Measurements from ENCODE around the gene GADD45B.
"Not testable (repeated sequence)": the region's sequence is repeated elsewhere in the genome, so short reads cannot be mapped to it uniquely, and the experiment has no call there.

GADD45B gene

GRCh38 chr19:2483084-2483483 lies 7.2 kb downstream of the GADD45B start:
- DNase-seq = no peak
- TF ChIP-seq POLR2A (IDR thresholded peaks at IDR 0.05; ENCODE audit: low read length) = no peak

- TF ChIP-seq GATA1 (IDR thresholded peaks at IDR 0.05; ENCODE audit: low read depth, low read length) (no peak), POLR2A (IDR thresholded peaks at IDR 0.05; ENCODE audit: low read length) (no peak)
- DNase-seq = no peak
Measured at GRCh38 chr19:2483484-2484151, 7.7 kb downstream of the GADD45B start.

DNA sequence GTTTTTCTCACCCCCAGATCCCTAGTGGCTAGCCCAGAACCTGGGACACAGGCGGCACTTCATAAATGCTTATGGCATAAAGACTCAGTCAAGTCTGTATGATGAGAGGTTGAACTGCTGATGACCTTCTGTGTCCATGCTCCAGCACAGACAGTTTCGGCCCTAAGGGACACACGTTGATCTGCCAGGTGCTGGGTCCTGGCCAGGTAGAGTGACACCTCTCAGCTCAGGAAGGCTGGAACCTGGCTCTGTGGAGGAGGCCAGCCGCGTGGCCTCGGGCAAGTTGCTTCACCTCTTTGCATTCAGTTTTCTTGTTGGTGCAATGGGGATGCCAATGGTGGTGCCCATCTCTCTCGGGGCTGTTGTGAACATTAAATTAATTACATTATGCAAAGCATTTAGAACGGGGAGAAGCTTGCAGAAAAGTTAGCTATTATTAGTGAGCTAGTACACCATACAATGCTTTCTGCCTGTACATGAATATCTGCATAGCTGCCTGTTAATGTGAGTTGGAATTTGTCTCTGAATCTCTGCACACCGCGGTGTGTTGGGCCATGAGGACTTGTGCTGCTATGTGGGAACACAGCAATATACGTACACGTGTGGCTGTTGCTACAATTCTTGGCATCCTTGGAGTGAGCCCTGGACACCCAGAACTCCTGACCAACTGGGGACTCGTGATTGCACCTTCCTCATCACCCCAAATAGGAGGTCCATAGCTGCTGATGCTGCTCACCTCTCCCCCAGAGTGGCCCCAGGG lies 8.4 kb downstream of the GADD45B start:
- TF ChIP-seq POLR2A (IDR thresholded peaks at IDR 0.05; ENCODE audit: low read length) (no peak), GATA1 (IDR thresholded peaks at IDR 0.05; ENCODE audit: low read depth, low read length) (no peak)
- DNase-seq = no peak

GRCh38 chr19:2485428-2485827 lies 9.5 kb downstream of the GADD45B start:
- TF ChIP-seq GATA1 (IDR thresholded peaks at IDR 0.05; ENCODE audit: low read depth, low read length) (no peak), POLR2A (IDR thresholded peaks at IDR 0.05; ENCODE audit: low read length) (no peak)
- no peak for DNase-seq

DNA sequence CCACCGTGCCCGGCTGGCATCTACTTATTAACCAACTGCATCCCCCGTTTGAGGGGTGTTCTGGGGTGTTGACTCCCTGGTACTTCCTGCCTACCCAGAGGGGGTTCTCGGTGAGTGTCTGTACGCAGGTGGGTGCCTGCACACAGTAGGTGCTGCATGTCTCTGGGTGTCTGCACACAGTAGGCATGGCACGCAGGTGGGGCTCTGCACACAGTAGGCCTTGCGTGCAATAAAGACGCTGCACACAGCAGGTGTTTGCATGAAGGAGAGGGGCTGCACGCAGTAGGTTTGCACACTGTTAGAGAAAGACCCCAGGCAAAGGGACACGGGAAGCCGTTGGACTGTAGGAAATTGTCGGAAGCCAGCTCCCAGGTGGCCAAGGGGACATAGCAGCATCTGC lies 11.2 kb downstream of the GADD45B start:
- no peak for DNase-seq

GRCh38 chr19:2487842-2488241 lies 11.9 kb downstream of the GADD45B start:
- DNase-seq = no peak
- TF ChIP-seq GATA1 (IDR thresholded peaks at IDR 0.05; ENCODE audit: low read depth, low read length) (no peak), POLR2A (IDR thresholded peaks at IDR 0.05; ENCODE audit: low read length) (no peak)

More for the DNA sequence above, 11.2 kb downstream of the GADD45B start:
- TF ChIP-seq GATA1 (IDR thresholded peaks at IDR 0.05; ENCODE audit: low read depth, low read length) (no peak), POLR2A (IDR thresholded peaks at IDR 0.05; ENCODE audit: low read length) (no peak)

DNA sequence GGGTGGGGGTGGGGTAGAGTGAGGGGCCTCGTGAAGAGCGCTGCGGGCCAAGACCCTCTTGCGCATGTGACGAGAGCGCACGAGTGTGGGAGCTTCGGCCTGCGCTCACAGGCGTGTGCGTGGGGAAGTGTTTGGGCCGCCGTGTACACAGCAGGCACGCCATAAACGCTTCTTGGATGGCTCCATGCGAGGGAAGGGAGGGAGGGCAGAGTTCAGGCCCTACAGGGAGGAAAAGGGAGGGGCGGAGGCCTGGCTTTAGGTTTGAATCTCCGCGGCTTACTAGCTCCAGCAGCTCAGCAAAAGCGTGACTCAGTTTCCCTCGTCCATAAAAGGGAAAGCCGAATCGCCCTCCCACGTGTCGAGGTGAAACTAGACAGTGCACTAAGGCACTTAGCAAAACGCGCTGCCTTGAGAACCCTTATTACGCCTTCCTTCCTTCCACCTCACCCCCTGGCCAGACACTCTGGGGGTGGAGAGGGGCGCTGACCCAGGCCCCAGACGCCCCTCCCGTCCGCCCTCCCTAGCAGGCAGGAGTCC lies 12.5 kb downstream of the GADD45B start:
- TF ChIP-seq POLR2A (IDR thresholded peaks at IDR 0.05; ENCODE audit: low read length) (no peak), GATA1 (IDR thresholded peaks at IDR 0.05; ENCODE audit: low read depth, low read length) (no peak)

GRCh38 chr19:2488942-2489731 lies 13.2 kb downstream of the GADD45B start:
- TF ChIP-seq GATA1 (IDR thresholded peaks at IDR 0.05; ENCODE audit: low read depth, low read length) (no peak), POLR2A (IDR thresholded peaks at IDR 0.05; ENCODE audit: low read length) (no peak)
- DNase-seq = no peak

More for the DNA sequence above, 12.5 kb downstream of the GADD45B start:
- no peak for DNase-seq

GRCh38 chr19:2490659-2491058 lies 14.7 kb downstream of the GADD45B start:
- no peak for DNase-seq
- no peak for TF ChIP-seq POLR2A (IDR thresholded peaks at IDR 0.05; ENCODE audit: low read length)

DNA sequence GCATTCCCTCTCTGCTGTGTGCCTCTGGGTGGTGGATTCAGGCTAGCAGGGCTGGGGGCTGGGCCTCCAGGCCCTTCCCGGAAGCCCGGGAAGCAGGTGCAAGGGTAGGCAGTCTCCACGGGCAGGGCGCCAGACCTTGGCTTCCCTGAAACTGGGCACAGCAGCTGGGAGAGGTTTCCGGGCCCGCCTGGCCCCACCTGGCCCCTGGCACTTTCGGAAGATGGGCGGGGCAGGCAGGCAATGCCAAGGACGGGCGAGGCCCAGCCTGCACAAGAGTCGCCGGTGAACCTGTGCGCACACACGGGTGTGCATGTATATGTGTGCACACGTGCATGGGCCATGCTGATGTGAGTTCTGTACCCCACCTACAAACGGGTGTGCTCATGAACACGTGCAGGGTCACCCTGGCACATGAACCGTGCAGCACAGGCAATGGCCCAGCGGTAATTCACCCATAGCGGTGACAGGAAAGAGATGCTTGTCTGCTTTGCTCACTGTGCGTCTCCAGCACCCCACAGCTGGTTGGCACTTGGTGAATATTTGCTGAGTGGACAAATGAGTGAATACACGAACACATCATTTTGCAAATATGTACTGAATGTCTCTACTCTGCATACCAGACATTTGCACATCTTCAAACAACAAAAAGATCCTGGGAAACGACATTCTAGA lies 15.3 kb downstream of the GADD45B start:
- DNase-seq = no peak

GRCh38 chr19:2492870-2493269 lies 16.9 kb downstream of the GADD45B start:
- no peak for DNase-seq
- TF ChIP-seq POLR2A (IDR thresholded peaks at IDR 0.05; ENCODE audit: low read length) (no peak), GATA1 (IDR thresholded peaks at IDR 0.05; ENCODE audit: low read depth, low read length) (no peak)

More for the DNA sequence above, 15.3 kb downstream of the GADD45B start:
- TF ChIP-seq GATA1 (IDR thresholded peaks at IDR 0.05; ENCODE audit: low read depth, low read length) = no peak
- no peak for TF ChIP-seq POLR2A (IDR thresholded peaks at IDR 0.05; ENCODE audit: low read length)

- not testable (repeated sequence) for DNase-seq
Measured at GRCh38 chr19:2493448-2493847, 17.5 kb downstream of the GADD45B start.

DNA sequence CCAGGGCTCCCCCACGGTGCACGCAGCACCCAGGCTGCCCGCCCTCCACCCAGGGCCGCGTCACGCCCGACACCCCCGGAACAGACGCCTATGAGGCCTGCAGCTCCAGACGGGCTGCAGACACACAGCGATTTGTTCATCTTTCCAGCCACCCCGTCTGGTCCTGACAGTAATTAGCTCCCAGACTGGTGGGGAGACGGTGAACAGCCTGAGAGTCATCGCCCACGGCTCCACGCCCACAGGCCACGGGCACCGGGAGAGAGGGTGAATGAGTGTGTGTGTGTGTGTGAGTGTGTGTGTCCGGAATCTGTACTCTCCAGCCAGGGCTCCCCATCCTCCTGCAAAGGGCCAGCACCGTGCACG lies 18.1 kb downstream of the GADD45B start:
- no peak for DNase-seq
- TF ChIP-seq GATA1 (IDR thresholded peaks at IDR 0.05; ENCODE audit: low read depth, low read length) = no peak
- no peak for TF ChIP-seq POLR2A (IDR thresholded peaks at IDR 0.05; ENCODE audit: low read length)
